22Rv1 (cell line): ENCODE results near the gene HOXB13.

Source experiments
- ZFX ChIP-seq: fragments of 450-650 bp; IDR thresholded peaks from 2 replicates; pipeline ENCODE4 v1.6.1; 2017; ENCODE audit warnings: antibody characterized with exemption, borderline replicate concordance
- TF ChIP-seq, protein P1 (sequence below): fragments of 450-650 bp; IDR thresholded peaks from 2 replicates; pipeline ENCODE4 v1.5.1; 2017; ENCODE audit warnings: mild to moderate bottlenecking

DNA sequence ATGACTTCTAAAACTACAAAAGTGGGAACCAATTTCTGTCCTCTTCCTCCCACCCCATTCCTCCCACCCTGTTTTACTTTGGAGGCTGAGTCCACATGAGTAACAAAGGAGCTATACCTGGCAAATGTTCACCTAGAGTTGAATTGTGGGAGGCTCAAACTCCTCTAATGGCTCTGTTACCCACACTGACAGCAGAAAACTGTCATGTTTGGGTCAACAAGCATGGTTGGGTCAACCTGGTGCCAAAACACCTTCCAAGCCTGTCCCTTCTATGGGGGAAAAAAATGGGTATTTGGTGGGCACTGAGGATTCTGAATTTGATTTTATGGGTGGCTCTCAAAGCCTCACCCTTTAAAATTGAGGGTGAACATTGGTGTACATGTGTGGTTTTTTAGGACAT, 12.0 kb upstream of the HOXB13 start:
- TF ChIP-seq, protein P1, sequence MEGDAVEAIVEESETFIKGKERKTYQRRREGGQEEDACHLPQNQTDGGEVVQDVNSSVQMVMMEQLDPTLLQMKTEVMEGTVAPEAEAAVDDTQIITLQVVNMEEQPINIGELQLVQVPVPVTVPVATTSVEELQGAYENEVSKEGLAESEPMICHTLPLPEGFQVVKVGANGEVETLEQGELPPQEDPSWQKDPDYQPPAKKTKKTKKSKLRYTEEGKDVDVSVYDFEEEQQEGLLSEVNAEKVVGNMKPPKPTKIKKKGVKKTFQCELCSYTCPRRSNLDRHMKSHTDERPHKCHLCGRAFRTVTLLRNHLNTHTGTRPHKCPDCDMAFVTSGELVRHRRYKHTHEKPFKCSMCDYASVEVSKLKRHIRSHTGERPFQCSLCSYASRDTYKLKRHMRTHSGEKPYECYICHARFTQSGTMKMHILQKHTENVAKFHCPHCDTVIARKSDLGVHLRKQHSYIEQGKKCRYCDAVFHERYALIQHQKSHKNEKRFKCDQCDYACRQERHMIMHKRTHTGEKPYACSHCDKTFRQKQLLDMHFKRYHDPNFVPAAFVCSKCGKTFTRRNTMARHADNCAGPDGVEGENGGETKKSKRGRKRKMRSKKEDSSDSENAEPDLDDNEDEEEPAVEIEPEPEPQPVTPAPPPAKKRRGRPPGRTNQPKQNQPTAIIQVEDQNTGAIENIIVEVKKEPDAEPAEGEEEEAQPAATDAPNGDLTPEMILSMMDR: no peak
- no peak for TF ChIP-seq ZFX
